Measurements from ENCODE around the gene PAAF1. TPM values are rescaled to one million over a fixed set of nuclear protein-coding genes. Genes with fewer than 3 reads are reported as not detected.
A peak's percentile ranks its signal among the peaks of the same experiment; 100 is the strongest.

PAAF1 gene
- total RNA-seq, 1 donor from 2014 or later: 38.6 TPM

DNA sequence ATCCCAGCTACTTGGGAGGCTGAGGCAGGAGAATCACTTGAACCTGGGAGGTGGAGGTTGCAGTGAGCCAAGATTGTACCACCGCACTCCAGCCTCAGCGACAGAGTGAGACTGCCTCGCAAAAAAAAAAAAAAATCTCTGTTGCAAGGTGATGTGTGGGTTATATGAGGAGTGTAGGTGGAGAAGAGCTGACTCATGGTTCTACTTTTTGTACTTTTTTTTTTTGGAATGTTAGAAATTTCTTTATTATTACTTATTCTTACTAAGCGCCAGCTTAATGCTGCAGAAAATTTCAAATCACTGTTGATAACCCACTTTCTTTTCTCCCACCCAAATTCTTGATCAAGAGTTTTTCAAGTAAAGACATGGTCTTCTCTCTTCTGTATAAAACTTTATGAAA, 44.4 kb downstream of the PAAF1 start:
- Mint-ChIP-seq H3K4me3 (no peak overlapping the region), H3K27me3 (ENCODE audit: insufficient read depth, low read depth) (no peaks in the 10 kb centered on the region), H3K9me3 (no peaks in the 10 kb centered on the region), H3K36me3 (peaks cover 9% of the 10 kb centered on the region), H3K4me1 (no peaks in the 10 kb centered on the region), H3K27ac (no peak overlapping the region)
- Histone ChIP-seq H4K20me1 (ENCODE audit: low read depth) (no peaks in the 10 kb centered on the region), H3K79me2 (ENCODE audit: low read depth) (no peaks in the 10 kb centered on the region), H3K27me3 (no peaks in the 10 kb centered on the region), H3K9ac (no peak overlapping the region), H3K9me3 (ENCODE audit: low read depth) (no peaks in the 10 kb centered on the region), H3K36me3 (peaks cover 4% of the 10 kb centered on the region), H2AFZ (replicated peaks) (no peak overlapping the region), H3K4me2 (no peak overlapping the region), H3K4me3 (no peak overlapping the region), H3F3A (ENCODE audit: low read depth) (no peaks in the 10 kb centered on the region), H3K27ac (no peak overlapping the region), H3K4me1 (no peaks in the 10 kb centered on the region)
- no peak for DNase-seq (ENCODE audit: low spot score)
- TF ChIP-seq EZH2 (IDR thresholded peaks at IDR 0.05): no peak
- TF ChIP-seq, protein P1, sequence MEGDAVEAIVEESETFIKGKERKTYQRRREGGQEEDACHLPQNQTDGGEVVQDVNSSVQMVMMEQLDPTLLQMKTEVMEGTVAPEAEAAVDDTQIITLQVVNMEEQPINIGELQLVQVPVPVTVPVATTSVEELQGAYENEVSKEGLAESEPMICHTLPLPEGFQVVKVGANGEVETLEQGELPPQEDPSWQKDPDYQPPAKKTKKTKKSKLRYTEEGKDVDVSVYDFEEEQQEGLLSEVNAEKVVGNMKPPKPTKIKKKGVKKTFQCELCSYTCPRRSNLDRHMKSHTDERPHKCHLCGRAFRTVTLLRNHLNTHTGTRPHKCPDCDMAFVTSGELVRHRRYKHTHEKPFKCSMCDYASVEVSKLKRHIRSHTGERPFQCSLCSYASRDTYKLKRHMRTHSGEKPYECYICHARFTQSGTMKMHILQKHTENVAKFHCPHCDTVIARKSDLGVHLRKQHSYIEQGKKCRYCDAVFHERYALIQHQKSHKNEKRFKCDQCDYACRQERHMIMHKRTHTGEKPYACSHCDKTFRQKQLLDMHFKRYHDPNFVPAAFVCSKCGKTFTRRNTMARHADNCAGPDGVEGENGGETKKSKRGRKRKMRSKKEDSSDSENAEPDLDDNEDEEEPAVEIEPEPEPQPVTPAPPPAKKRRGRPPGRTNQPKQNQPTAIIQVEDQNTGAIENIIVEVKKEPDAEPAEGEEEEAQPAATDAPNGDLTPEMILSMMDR (IDR thresholded peaks at IDR 0.05): no peak
- no peak for TF ChIP-seq EZH2phosphoT487 (IDR thresholded peaks at IDR 0.05)

DNA sequence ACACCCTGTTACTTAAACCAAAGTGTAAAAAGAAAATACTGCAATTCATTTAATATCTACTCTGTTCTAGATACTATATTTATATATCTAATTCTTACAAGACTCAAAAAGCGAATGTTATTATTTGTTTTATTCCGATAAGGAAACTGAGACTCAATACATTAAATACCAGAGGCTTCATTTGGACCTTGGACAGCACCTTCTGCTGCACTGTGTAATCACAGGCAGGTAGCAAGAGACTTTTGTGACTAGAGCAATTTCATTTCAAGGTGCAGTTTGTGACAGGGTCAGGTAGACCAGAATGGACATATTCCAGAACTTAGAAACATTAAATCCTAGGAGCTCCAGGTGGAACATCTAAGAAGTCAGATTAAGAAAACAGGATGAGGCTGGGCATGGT, 52.6 kb downstream of the PAAF1 start:
- Mint-ChIP-seq H3K27ac (no peak overlapping the region), H3K9me3 (no peaks in the 10 kb centered on the region), H3K4me3 (no peak overlapping the region), H3K4me1 (peaks cover 9% of the 10 kb centered on the region), H3K36me3 (peaks cover 23% of the 10 kb centered on the region), H3K27me3 (ENCODE audit: insufficient read depth, low read depth) (no peaks in the 10 kb centered on the region)
- Histone ChIP-seq H3K27ac (no peak overlapping the region), H4K20me1 (ENCODE audit: low read depth) (no peaks in the 10 kb centered on the region), H3K4me3 (no peak overlapping the region), H3K4me1 (peaks cover 6% of the 10 kb centered on the region), H3K9me3 (ENCODE audit: low read depth) (no peaks in the 10 kb centered on the region), H2AFZ (replicated peaks) (no peak overlapping the region), H3K9ac (no peak overlapping the region), H3F3A (ENCODE audit: low read depth) (peaks cover 10% of the 10 kb centered on the region), H3K4me2 (no peak overlapping the region), H3K79me2 (ENCODE audit: low read depth) (no peaks in the 10 kb centered on the region), H3K36me3 (no peaks in the 10 kb centered on the region), H3K27me3 (no peaks in the 10 kb centered on the region)
- no peak for DNase-seq (ENCODE audit: low spot score)
- TF ChIP-seq, protein P1 (IDR thresholded peaks at IDR 0.05): no peak
- TF ChIP-seq EZH2phosphoT487 (IDR thresholded peaks at IDR 0.05) (no peak), EZH2 (IDR thresholded peaks at IDR 0.05) (no peak)

DNA sequence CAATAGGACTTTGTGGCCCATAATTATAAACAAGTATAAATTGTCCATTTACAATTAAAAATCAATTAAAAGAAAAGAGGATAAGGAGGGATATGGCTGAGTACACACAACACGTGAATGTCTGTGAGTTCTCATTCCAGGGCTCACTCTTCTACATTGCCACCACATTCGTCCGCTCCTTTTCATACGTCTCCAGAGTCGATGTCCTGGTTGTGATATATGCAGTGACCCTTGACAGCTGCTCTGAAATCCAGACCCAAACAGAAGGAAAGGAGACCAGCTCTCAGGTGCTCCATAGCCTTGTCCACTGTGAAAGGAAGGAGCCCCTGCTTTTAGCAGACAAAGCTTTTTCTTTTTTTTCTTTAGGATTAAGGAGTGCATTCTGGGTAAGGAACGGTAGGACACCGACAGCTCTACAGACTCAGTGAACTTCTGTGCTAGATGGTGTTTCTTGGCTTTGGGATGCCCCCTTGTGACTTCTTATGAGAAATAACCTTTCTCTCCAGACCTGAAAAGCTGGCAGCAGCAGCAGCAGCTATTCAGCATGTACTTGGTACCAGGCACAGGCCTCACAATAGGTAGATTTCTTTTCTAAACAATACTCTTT, 54.3 kb downstream of the PAAF1 start:
- H2AFZ ChIP-seq (replicated peaks): no peak overlapping the region
- H3K79me2 ChIP-seq (ENCODE audit: low read depth): no peaks in the 10 kb centered on the region
- H4K20me1 ChIP-seq (ENCODE audit: low read depth): no peaks in the 10 kb centered on the region
- H3K4me3 Mint-ChIP-seq: no peak overlapping the region
- H3K4me2 ChIP-seq: peak overlapping the region; percentile 56
- H3K9me3 Mint-ChIP-seq: no peaks in the 10 kb centered on the region
- no peak overlapping the region for H3K9ac ChIP-seq
- peak overlapping the region; percentile 87 for H3K27ac Mint-ChIP-seq
- no peak overlapping the region for H3K27ac ChIP-seq
- DNase-seq (ENCODE audit: low spot score): peak; percentile 86
- no peaks in the 10 kb centered on the region for H3K9me3 ChIP-seq (ENCODE audit: low read depth)
- peaks cover 9% of the 10 kb centered on the region for H3K4me1 Mint-ChIP-seq
- H3K4me1 ChIP-seq: peaks cover 6% of the 10 kb centered on the region
- no peak overlapping the region for H3K4me3 ChIP-seq
- H3K36me3 ChIP-seq: no peaks in the 10 kb centered on the region
- TF ChIP-seq, protein P1 (IDR thresholded peaks at IDR 0.05): peak; percentile 65
- TF ChIP-seq EZH2 (IDR thresholded peaks at IDR 0.05): no peak
- TF ChIP-seq EZH2phosphoT487 (IDR thresholded peaks at IDR 0.05): no peak
- no peaks in the 10 kb centered on the region for H3K27me3 Mint-ChIP-seq (ENCODE audit: insufficient read depth, low read depth)
- peaks cover 23% of the 10 kb centered on the region for H3K36me3 Mint-ChIP-seq
- H3K27me3 ChIP-seq: no peaks in the 10 kb centered on the region
- H3F3A ChIP-seq (ENCODE audit: low read depth): peaks cover 10% of the 10 kb centered on the region
